Activated naive CD8-positive, alpha-beta T cell treated with anti-CD3 and anti-CD28 coated beads for 36 hours (primary cell): ENCODE measurements around the gene ENTR1. TPM values are rescaled to one million over a fixed set of nuclear protein-coding genes. Genes with fewer than 3 reads are reported as not detected.
A peak's percentile ranks its signal among the peaks of the same experiment; 100 is the strongest.
"Not testable (repeated sequence)": the region's sequence is repeated elsewhere in the genome, so short reads cannot be mapped to it uniquely, and the experiment has no call there.

Experiments
- DNase-seq: peaks from one replicate; pipeline ENCODE4 v3.0.0; 2021
- H3K27ac Mint-ChIP-seq: one replicate; pipeline ENCODE4 v1.8.0; 2022; ENCODE audit warnings: mild to moderate bottlenecking, moderate library complexity, mixed read lengths
- H3K27me3 Mint-ChIP-seq: one replicate; pipeline ENCODE4 v1.8.0; 2022; ENCODE audit warnings: mild to moderate bottlenecking, mixed read lengths
- H3K36me3 Mint-ChIP-seq: one replicate; pipeline ENCODE4 v1.8.0; 2021; ENCODE audit warnings: mild to moderate bottlenecking, mixed read lengths
- H3K4me1 Mint-ChIP-seq: one replicate; pipeline ENCODE4 v1.8.0; 2021; ENCODE audit warnings: mixed read lengths
- H3K4me3 Mint-ChIP-seq: one replicate; pipeline ENCODE4 v1.8.0; 2022; ENCODE audit warnings: mild to moderate bottlenecking, moderate library complexity, mixed read lengths
- H3K9me3 Mint-ChIP-seq: one replicate; pipeline ENCODE4 v1.8.0; 2022; ENCODE audit warnings: mixed read lengths
- total RNA-seq, 2 experiments: library from RNA; stranded (reverse); gene quantifications; one replicate each; pipeline ENCODE4 v1.2.3, GENCODE V29; 2021

ENTR1 gene
- total RNA-seq, 2 experiments from 2014 or later: 55.4 to 58.2 TPM

- peaks cover 46% of the 10 kb centered on the region for H3K36me3 Mint-ChIP-seq
- peak overlapping the region; percentile 10 for H3K4me3 Mint-ChIP-seq
- peaks cover 34% of the 10 kb centered on the region for H3K4me1 Mint-ChIP-seq
- no peaks in the 10 kb centered on the region for H3K9me3 Mint-ChIP-seq
- DNase-seq: no peak
- H3K27ac Mint-ChIP-seq: no peak overlapping the region
- H3K27me3 Mint-ChIP-seq: no peaks in the 10 kb centered on the region
These were observed 2.5 kb upstream of the ENTR1 start for GRCh38 chr9:136412962-136413361.

GRCh38 chr9:136411378-136411777 lies 964 bp upstream of the ENTR1 start:
- H3K27me3 Mint-ChIP-seq: no peaks in the 10 kb centered on the region
- H3K36me3 Mint-ChIP-seq: peaks cover 54% of the 10 kb centered on the region
- H3K4me3 Mint-ChIP-seq: peak overlapping the region; percentile 97
- no peaks in the 10 kb centered on the region for H3K9me3 Mint-ChIP-seq
- H3K27ac Mint-ChIP-seq: peak overlapping the region; percentile 95
- no peak for DNase-seq
- H3K4me1 Mint-ChIP-seq: peaks cover 42% of the 10 kb centered on the region

- Mint-ChIP-seq H3K27me3 (no peaks in the 10 kb centered on the region), H3K27ac (peak overlapping the region; percentile 97), H3K9me3 (no peaks in the 10 kb centered on the region), H3K36me3 (peaks cover 54% of the 10 kb centered on the region), H3K4me1 (peaks cover 51% of the 10 kb centered on the region), H3K4me3 (peak overlapping the region; percentile 90)
- DNase-seq: peak; percentile 53
These were observed 608 bp downstream of the ENTR1 start for GRCh38 chr9:136409557-136410455.

GRCh38 chr9:136407911-136408310 lies 2.5 kb downstream of the ENTR1 start:
- H3K27me3 Mint-ChIP-seq: no peaks in the 10 kb centered on the region
- no peaks in the 10 kb centered on the region for H3K9me3 Mint-ChIP-seq
- DNase-seq: no peak
- H3K36me3 Mint-ChIP-seq: peaks cover 60% of the 10 kb centered on the region
- H3K27ac Mint-ChIP-seq: peak overlapping the region; percentile 57
- peaks cover 63% of the 10 kb centered on the region for H3K4me1 Mint-ChIP-seq
- peak overlapping the region; percentile 34 for H3K4me3 Mint-ChIP-seq

- not testable (repeated sequence) for H3K4me3 Mint-ChIP-seq, H3K27me3 Mint-ChIP-seq, H3K27ac Mint-ChIP-seq, DNase-seq, H3K9me3 Mint-ChIP-seq
- H3K36me3 Mint-ChIP-seq: peaks cover 64% of the 10 kb centered on the region
- H3K4me1 Mint-ChIP-seq: peaks cover 65% of the 10 kb centered on the region
These were observed 3.4 kb downstream of the ENTR1 start for GRCh38 chr9:136407061-136407460.

- peak overlapping the region; percentile 56 for H3K27ac Mint-ChIP-seq
- DNase-seq, H3K27me3 Mint-ChIP-seq, H3K9me3 Mint-ChIP-seq, H3K4me3 Mint-ChIP-seq: not testable (repeated sequence)
- H3K36me3 Mint-ChIP-seq: peaks cover 63% of the 10 kb centered on the region
- peaks cover 55% of the 10 kb centered on the region for H3K4me1 Mint-ChIP-seq
These were observed 4.5 kb downstream of the ENTR1 start for GRCh38 chr9:136405904-136406303.

- Mint-ChIP-seq H3K4me1 (peaks cover 59% of the 10 kb centered on the region), H3K4me3 (peak overlapping the region; percentile 67), H3K9me3 (no peaks in the 10 kb centered on the region), H3K27ac (peak overlapping the region; percentile 89), H3K27me3 (no peaks in the 10 kb centered on the region), H3K36me3 (peaks cover 64% of the 10 kb centered on the region)
- no peak for DNase-seq
These were observed 4.9 kb downstream of the ENTR1 start for GRCh38 chr9:136405481-136405880.

- Mint-ChIP-seq H3K4me3 (peak overlapping the region; percentile 67), H3K36me3 (peaks cover 62% of the 10 kb centered on the region), H3K9me3 (no peaks in the 10 kb centered on the region), H3K27me3 (no peaks in the 10 kb centered on the region), H3K27ac (peak overlapping the region; percentile 89), H3K4me1 (peaks cover 58% of the 10 kb centered on the region)
- DNase-seq: no peak
These were observed 5.6 kb downstream of the ENTR1 start for GRCh38 chr9:136404801-136405136.

GRCh38 chr9:136403915-136404800 lies 6.3 kb downstream of the ENTR1 start:
- Mint-ChIP-seq H3K4me1 (peaks cover 53% of the 10 kb centered on the region), H3K27me3 (no peaks in the 10 kb centered on the region), H3K36me3 (peaks cover 58% of the 10 kb centered on the region), H3K4me3 (peak overlapping the region; percentile 67), H3K9me3 (no peaks in the 10 kb centered on the region), H3K27ac (peak overlapping the region; percentile 89)
- DNase-seq: peak; percentile 71

GRCh38 chr9:136403538-136403914 lies 6.9 kb downstream of the ENTR1 start:
- peaks cover 59% of the 10 kb centered on the region for H3K36me3 Mint-ChIP-seq
- H3K9me3 Mint-ChIP-seq: no peaks in the 10 kb centered on the region
- peak overlapping the region; percentile 67 for H3K4me3 Mint-ChIP-seq
- no peaks in the 10 kb centered on the region for H3K27me3 Mint-ChIP-seq
- H3K4me1 Mint-ChIP-seq: peaks cover 53% of the 10 kb centered on the region
- peak overlapping the region; percentile 89 for H3K27ac Mint-ChIP-seq
- peak; percentile 87 for DNase-seq

- Mint-ChIP-seq H3K27me3 (no peaks in the 10 kb centered on the region), H3K27ac (peak overlapping the region; percentile 77), H3K9me3 (no peaks in the 10 kb centered on the region), H3K4me3 (no peak overlapping the region), H3K4me1 (peaks cover 52% of the 10 kb centered on the region), H3K36me3 (peaks cover 60% of the 10 kb centered on the region)
- DNase-seq: no peak
These were observed 8.3 kb downstream of the ENTR1 start for GRCh38 chr9:136402067-136402466.

GRCh38 chr9:136401173-136401922 lies 9.1 kb downstream of the ENTR1 start:
- Mint-ChIP-seq H3K4me3 (no peak overlapping the region), H3K27ac (peak overlapping the region; percentile 77), H3K36me3 (peaks cover 56% of the 10 kb centered on the region), H3K4me1 (peaks cover 51% of the 10 kb centered on the region), H3K9me3 (no peaks in the 10 kb centered on the region), H3K27me3 (no peaks in the 10 kb centered on the region)
- no peak for DNase-seq

- DNase-seq: peak; percentile 92
- H3K27me3 Mint-ChIP-seq: no peaks in the 10 kb centered on the region
- peaks cover 56% of the 10 kb centered on the region for H3K36me3 Mint-ChIP-seq
- peaks cover 45% of the 10 kb centered on the region for H3K4me1 Mint-ChIP-seq
- H3K9me3 Mint-ChIP-seq: no peaks in the 10 kb centered on the region
- H3K4me3 Mint-ChIP-seq: peak within 1 kb of the TSS; percentile 93
- peak within 1 kb of the TSS; percentile 87 for H3K27ac Mint-ChIP-seq
These were observed 10.2 kb downstream of the ENTR1 start, which contains the start of gene SNAPC4 for GRCh38 chr9:136400038-136400834. Gene SNAPC4 (minus strand): TSS chr9:136400170. CDS start chr9:136398428, 1,742 bp downstream.
